ENCODE data around the gene PACS1.

GRCh38 chr11:66264383-66264782, 194.3 kb downstream of the PACS1 start:
- TF ChIP-seq CTCF (IDR thresholded peaks at IDR 0.05; ENCODE audit: insufficient read depth, low read depth, low read length) (no peak), EZH2 (IDR thresholded peaks at IDR 0.05; ENCODE audit: insufficient read depth, low read length) (no peak)

Data from astrocyte (in vitro differentiated cells and primary cell).